Cerebellar nuclear complex (tissue), 1 donor: ENCODE data around the gene PARP14.
"Not testable (repeated sequence)": the region's sequence is repeated elsewhere in the genome, so short reads cannot be mapped to it uniquely, and the experiment has no call there.

Experiments
- DNase-seq, 2 experiments: peaks; one replicate each; lab custom pipeline; 2025; lab: John Stamatoyannopoulos, UW

Gene PARP14

DNA sequence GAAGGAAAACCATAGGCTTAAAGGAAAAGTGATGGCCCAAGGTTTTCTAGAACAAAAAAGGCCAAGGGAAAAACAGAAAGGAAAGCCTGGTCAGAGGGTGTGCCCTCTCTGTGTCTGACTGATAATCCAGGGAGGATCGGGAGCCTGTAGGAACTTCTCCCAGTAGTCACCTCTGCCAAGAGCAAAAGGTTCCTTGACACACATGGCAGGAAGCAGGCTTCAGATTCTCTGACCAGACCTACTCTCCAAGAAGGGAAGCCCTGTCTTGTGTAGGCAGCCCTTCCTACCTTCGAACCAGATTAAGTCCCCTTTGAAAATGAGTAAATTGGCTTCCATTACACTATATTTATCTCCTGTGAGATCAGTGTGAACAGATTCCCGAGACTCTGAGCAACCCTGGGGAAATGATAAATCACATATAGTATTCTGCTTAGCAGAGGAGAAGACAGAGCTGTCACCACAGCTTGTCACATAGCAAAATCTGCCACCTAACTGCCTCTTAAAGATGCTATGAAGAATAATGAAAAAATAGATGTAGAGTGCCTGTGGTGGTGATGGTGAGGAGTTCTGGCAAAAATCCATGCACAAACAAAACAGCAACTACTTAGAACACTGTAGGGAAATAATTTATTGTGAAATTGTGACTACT lies 38.8 kb downstream of the PARP14 start:
- no peak for DNase-seq

DNA sequence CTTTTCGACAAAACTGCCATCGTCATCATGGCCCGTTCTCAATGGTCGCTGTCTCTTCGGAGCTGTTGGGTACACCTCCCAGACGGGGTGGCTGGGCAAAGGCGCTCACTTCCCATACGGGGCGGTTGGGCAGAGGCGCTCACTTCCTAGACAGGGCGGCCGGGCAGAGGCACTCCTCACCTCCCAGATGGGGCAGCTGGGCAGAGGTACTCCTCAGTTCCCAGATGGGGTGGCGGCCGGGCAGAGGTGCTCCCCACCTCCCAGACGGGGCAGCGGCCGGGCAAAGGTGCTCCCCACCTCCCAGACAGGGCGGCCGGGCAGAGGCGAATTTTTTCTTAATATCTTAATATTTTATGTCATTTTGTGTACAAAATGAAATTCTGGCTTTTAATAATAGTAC lies 44.5 kb downstream of the PARP14 start:
- DNase-seq = no peak

DNA sequence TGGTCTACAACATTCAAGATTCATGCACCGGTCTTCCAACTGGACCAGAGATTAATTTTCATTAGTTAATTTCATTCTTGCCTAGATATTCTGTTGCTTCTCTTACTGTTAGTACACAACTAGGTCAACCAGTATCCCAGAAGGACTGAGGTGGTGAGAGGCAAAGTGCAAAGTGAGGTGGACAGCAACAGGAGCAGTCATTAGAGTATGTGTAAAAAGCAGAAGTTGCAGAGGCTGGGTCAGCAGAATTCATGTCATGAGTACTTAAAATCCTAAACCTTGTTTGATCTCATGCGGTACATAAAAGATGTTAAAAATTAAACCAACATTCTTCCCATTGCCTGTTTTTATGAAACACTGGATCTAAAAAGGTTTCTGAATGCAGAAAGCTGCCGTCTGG lies 46.7 kb downstream of the PARP14 start:
- no peak for DNase-seq

DNA sequence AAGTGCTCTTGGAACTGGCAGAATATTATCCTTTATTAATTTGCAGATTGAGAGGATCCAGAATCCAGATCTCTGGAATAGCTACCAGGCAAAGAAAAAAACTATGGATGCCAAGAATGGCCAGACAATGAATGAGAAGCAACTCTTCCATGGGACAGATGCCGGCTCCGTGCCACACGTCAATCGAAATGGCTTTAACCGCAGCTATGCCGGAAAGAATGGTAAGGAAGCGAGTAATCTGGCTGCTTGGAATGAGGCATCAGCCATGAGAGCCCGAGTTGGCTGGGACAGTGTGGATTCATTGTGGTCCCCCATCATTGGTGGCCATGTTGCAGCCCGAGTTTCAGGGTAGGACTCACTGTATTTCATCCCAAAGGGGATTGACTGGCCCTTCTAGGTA lies 47.1 kb downstream of the PARP14 start:
- DNase-seq = no peak

- DNase-seq = no peak
Observed at GRCh38 chr3:122728186-122728585, 47.5 kb downstream of the PARP14 start.

- DNase-seq = no peak
Observed at GRCh38 chr3:122728756-122729514, 48.3 kb downstream of the PARP14 start.

- no peak for DNase-seq
Observed at GRCh38 chr3:122730240-122730639, 49.6 kb downstream of the PARP14 start.

DNA sequence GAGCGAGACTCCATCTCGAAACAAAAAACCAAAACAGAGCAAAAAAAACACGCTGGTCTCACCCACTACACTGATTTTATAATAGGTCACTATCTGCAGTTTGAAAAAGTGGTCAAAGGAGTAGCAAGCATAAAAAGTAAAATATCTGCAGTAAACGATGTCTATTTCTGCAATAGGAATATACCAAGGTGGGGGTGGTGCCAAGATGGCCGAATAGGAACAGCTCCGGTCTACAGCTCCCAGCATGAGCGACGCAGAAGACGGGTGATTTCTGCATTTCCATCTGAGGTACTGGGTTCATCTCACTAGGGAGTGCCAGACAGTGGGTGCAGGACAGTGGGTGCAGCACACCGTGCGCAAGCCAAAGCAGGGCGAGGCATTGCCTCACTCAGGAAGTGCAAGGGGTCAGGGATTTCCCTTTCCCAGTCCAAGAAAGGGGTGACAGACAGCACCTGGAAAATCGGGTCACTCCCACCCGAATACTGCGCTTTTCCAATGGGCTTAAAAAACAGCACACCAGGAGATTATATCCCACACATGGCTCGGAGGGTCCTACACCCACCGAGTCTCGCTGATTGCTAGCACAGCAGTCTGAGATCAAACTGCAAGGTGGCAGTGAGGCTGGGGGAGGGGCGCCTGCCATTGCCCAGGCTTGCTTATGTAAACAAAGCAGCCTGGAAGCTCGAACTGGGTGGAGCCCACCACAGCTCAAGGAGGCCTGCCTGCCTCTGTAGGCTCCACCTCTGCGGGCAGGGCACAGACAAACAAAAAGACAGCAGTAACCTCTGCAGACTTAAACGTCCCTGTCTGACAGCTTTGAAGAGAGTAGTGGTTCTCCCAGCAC lies 52.3 kb downstream of the PARP14 start:
- not testable (repeated sequence) for DNase-seq

GRCh38 chr3:122739172-122739571 lies 58.5 kb downstream of the PARP14 start:
- no peak for DNase-seq

DNA sequence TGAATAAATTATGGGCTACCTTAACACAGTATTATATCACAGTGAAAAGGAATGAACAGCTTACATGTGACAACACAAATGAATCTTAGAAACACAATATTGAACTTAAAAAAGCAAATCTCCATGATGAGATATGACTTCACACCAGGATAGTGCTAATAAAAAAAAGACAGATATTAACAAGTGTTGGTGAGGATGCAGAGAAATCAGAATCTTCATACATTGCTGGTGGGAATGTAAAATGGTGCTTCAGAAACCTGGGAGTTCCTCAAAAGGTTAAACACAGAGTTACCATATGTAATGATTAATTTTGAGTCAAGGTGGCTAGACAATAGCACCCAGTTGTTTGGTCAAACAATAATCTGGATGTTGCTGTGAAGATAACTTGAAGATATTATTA lies 61.6 kb downstream of the PARP14 start:
- DNase-seq = no peak

DNA sequence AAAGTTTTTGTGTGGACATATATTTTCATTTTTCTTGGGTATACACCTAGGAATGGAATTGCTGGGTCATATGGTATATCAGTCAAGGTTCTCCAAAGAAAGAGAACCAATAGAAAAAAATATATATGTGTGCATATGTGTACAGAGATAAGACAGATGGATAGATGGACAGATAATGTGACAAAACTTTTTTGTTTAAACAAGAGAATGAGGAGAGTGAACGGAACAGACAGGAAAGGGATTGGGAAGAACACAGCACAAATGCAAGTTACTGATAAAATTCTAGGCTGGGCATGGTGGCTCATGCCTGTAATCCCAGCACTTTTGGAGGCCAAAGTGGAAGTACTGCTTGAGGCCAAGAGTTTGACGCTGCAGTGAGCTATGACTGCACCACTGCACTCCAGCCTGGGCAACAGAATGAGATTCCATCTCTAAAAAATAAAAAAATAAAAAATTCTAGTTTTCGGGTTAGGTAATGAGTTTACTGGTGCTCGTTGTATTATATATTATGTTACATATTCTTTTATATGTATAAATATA lies 63.0 kb downstream of the PARP14 start:
- no peak for DNase-seq

- DNase-seq = no peak
Observed at GRCh38 chr3:122745369-122746021, 64.9 kb downstream of the PARP14 start.

DNA sequence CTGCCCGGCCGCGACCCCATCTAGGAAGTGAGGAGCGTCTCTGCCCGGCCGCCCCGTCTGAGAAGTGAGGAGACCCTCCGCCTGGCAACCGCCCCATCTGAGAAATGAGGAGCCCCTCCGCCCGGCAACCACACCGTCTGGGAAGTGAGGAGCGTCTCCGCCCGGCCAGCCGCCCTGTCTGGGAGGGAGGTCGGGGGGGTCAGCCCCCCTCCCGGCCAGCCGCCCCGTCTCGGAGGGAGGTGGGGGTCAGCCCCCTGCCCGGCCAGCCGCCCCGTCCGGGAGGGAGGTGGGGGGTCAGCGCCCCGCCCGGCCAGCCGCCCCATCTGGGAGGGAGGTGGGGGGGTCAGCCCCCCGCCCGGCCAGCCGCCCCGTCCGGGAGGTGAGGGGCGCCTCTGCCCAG lies 66.7 kb downstream of the PARP14 start:
- not testable (repeated sequence) for DNase-seq

- DNase-seq = no peak
Observed at GRCh38 chr3:122748347-122748746, 67.7 kb downstream of the PARP14 start.

DNA sequence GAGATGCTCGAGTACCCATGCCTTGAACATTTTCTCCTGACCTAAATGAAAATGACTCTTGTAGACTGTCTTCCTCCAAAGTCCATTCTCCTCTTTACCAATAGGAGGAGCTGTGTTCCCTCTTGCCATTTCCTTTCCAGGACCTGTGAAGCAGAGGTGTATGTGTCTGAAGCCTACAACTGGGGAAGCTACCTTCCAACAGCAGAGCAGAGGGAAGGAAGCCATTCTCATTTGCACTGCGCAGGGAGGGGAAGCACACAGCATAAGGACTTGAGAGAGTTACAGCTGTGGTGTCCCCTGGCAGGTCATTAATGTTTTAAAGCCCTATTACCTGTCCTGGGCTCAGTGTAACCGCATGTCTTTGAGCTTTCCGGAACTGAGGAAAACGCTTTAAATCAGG lies 74.3 kb downstream of the PARP14 start:
- DNase-seq = no peak

DNA sequence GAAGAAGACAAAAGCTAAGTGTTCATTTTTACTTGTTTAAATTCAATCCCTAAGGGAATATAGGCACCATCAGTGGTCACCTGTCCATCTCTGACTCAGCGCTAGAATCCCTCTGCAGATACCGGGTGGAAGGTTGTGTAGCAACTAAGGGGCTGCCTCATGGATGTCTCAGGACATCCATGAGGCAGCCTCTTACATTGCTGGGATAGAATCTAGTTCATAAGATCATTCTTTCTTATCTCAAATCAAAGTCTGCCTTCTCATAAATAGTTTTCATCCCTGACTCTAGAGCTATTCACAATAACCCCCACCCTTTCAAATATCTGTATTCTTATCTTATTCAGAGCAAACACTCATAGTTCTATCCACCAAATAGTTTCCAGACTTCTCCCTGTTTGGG lies 74.9 kb downstream of the PARP14 start:
- no peak for DNase-seq

DNA sequence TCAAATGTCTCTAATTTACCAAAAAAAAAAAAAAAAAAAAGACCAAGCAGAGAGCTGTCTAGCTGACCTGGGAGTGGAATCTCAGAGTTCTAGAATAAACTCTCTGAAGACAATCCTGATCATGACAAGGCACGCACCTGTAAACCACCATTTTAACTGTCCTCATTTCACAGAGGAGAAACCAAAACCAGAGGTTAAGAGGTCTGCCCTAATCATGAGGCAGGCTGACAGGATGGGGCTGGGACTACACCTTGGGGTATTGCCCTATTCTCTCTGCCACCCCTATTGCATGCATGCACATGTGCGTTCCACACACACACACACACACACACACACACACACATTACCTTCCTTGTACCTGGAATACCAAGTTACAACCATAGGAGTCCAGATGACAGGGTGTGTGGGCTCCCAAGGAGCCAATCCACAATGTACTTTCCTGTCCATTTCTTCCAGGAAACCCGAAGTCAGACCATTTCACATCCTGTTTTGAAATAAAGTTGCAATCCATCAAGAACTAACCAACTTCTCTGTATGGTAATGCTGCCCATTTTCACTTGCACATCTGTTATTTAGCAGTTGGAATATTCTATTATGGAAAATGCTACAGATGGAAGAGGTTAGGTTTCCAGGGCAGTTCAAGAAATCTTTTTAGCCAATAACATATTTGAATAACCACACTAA lies 78.4 kb downstream of the PARP14 start:
- no peak for DNase-seq

GRCh38 chr3:122760453-122761271 lies 80.0 kb downstream of the PARP14 start:
- DNase-seq = no peak

DNA sequence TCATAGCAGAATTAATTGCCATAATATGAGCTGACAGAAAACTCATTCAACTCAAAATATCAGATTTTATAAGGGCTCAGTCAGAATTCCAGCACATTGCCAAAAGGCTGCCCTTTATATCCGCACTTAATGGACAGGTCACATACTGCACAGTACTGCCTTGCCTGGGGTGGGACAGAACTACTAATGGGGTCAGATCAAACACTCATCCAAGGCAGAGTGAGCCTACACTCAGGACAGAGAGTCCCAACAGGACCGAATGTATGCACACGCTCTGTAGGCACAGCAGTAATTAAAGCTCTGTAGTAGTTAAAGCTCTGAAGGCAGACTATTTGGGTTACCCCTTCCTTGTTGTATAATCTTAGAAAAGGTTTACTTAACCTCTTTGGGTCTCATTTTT lies 85.8 kb downstream of the PARP14 start:
- DNase-seq = no peak

DNA sequence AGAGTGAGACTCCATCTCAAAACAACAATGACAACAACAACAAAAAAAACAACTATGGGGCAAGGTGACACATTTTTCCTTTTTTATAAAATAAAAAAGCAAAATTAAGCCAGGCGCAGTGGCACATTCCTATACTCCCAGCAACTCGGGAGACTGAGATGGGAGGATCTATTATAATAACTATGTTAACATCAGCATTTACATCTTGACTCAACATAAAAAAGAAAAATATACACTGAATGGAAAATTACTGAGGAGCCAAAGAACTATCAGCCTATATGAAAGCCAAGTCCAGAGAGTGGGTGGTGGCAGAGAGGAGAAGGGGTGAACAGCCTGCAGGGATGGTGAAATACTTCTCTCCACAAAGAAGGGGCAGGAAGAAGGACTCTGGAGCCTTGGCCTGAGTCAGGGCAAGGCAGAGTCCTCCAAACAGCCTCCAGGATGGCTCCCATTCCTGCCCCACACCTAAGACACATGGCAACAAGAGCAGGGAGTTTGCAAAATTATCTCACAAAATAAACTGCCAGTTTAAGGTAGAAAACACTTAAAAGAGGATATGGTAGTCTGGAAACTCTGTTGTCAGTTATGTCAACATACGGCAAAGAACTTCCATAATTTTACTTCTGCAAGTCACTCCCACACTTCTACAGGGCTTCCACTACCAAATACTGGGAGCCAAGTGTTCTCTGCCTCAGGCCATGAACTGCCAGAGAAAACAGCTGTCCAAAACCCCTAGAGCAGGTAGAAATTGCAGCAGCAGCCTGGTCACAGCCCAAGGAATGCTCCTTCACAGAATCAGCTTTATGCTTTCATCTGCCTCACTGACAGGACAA lies 87.1 kb downstream of the PARP14 start:
- no peak for DNase-seq
